WTC11 (cell line): Measurements from ENCODE around the gene OLFM2. TPM values are rescaled to one million over a fixed set of nuclear protein-coding genes. Genes with fewer than 3 reads are reported as not detected.

Experiments
- ATAC-seq: fragments of 200-7000 bp; cut with Tn5 transposase; 2 replicates; pipeline ENCODE4 v1.10.0; 2021; ENCODE audit warnings: mild to moderate bottlenecking, moderate library complexity
- CTCF ChIA-PET: fragments of 300-600 bp; sonication (Branson Sonifier 250); formaldehyde crosslinking; loops from one replicate; lab custom pipeline; 2021; ENCODE audit warnings: antibody characterized with exemption; lab: Charles Lee
- POLR2A ChIA-PET: fragments of 350-600 bp; sonication (Branson Sonifier 250); formaldehyde crosslinking; loops from one replicate; lab custom pipeline; 2021; ENCODE audit warnings: antibody characterized with exemption; lab: Charles Lee
- DNase-seq: peaks from one replicate; pipeline ENCODE4 v3.0.0; 2021; ENCODE audit warnings: low spot score
- H3K27ac Mint-ChIP-seq: 2 replicates; pipeline ENCODE4 v1.8.0; 2021; ENCODE audit warnings: mixed read lengths
- H3K27me3 Mint-ChIP-seq: 2 replicates; pipeline ENCODE4 v1.8.0; 2021; ENCODE audit warnings: low read depth, mild to moderate bottlenecking, moderate library complexity, mixed read lengths
- H3K36me3 Mint-ChIP-seq: 2 replicates; pipeline ENCODE4 v1.8.0; 2021; ENCODE audit warnings: mixed read lengths
- H3K4me1 Mint-ChIP-seq: 2 replicates; pipeline ENCODE4 v1.8.0; 2022; ENCODE audit warnings: mixed read lengths
- H3K4me3 Mint-ChIP-seq: 2 replicates; pipeline ENCODE4 v1.8.0; 2021; ENCODE audit warnings: mild to moderate bottlenecking, moderate library complexity, mixed read lengths
- H3K9me3 Mint-ChIP-seq: 2 replicates; pipeline ENCODE4 v1.8.0; 2021; ENCODE audit warnings: mixed read lengths
- CREB1 ChIP-seq: sonication (generic); formaldehyde crosslinking; IDR thresholded peaks from 2 replicates; pipeline ENCODE4 v1.8.0; 2023; ENCODE audit warnings: mild to moderate bottlenecking, missing genetic modification reagents
- ELF4 ChIP-seq: sonication (generic); formaldehyde crosslinking; IDR thresholded peaks from 2 replicates; pipeline ENCODE4 v1.8.1; 2022; ENCODE audit warnings: low read depth, mild to moderate bottlenecking, moderate library complexity, missing genetic modification reagents
- ESRRA ChIP-seq: sonication (generic); formaldehyde crosslinking; IDR thresholded peaks from 2 replicates; pipeline ENCODE4 v1.8.1; 2022; ENCODE audit warnings: mild to moderate bottlenecking, missing genetic modification reagents, borderline replicate concordance
- GTF2I ChIP-seq: fragments of 250-450 bp; sonication (Bioruptor Pico); conservative IDR thresholded peaks from 2 replicates; pipeline ENCODE4 v1.4.0; 2021; ENCODE audit warnings: mild to moderate bottlenecking
- IRF2 ChIP-seq: sonication (generic); formaldehyde crosslinking; IDR thresholded peaks from 2 replicates; pipeline ENCODE4 v1.8.0; 2022; ENCODE audit warnings: low read depth, missing genetic modification reagents, borderline replicate concordance
- NFYB ChIP-seq: sonication (generic); formaldehyde crosslinking; conservative IDR thresholded peaks from 2 replicates; pipeline ENCODE4 v1.8.0; 2022; ENCODE audit warnings: low read depth, missing genetic modification reagents
- SMAD3 ChIP-seq: sonication (generic); formaldehyde crosslinking; IDR thresholded peaks from 2 replicates; pipeline ENCODE4 v1.8.0; 2022; ENCODE audit warnings: missing genetic modification reagents, mild to moderate bottlenecking, borderline replicate concordance
- TEAD1 ChIP-seq: sonication (generic); formaldehyde crosslinking; IDR thresholded peaks from 2 replicates; pipeline ENCODE4 v1.8.0; 2022; ENCODE audit warnings: mild to moderate bottlenecking, missing genetic modification reagents
- TP53 ChIP-seq: sonication (generic); formaldehyde crosslinking; IDR thresholded peaks from 2 replicates; pipeline ENCODE4 v1.8.1; 2023; ENCODE audit warnings: mild to moderate bottlenecking, missing genetic modification reagents
- ZNF138 ChIP-seq: sonication (generic); formaldehyde crosslinking; conservative IDR thresholded peaks from 2 replicates; pipeline ENCODE4 v1.8.1; 2022; ENCODE audit warnings: mild to moderate bottlenecking, moderate library complexity, missing genetic modification reagents
- ZNF232 ChIP-seq: sonication (generic); formaldehyde crosslinking; IDR thresholded peaks from 2 replicates; pipeline ENCODE4 v1.8.0; 2022; ENCODE audit warnings: mild to moderate bottlenecking, missing genetic modification reagents
- ZNF263 ChIP-seq: sonication (generic); formaldehyde crosslinking; IDR thresholded peaks from 2 replicates; pipeline ENCODE4 v1.8.1; 2022; ENCODE audit warnings: low read depth, mild to moderate bottlenecking, moderate library complexity, missing genetic modification reagents
- total RNA-seq: library from RNA; stranded (reverse); gene quantifications from 3 replicates; pipeline ENCODE4 v1.2.3, GENCODE V29; 2021
- TF ChIP-seq, protein P1 (sequence below): fragments of 250-450 bp; sonication (Bioruptor Pico); conservative IDR thresholded peaks from 2 replicates; pipeline ENCODE4 v1.9.0; 2021; ENCODE audit warnings: mild to moderate bottlenecking
- TF ChIP-seq, protein P2 (sequence below): fragments of 200-600 bp; IDR thresholded peaks from 2 replicates; pipeline ENCODE4 v1.8.0; 2022; ENCODE audit warnings: antibody characterized with exemption
- TF ChIP-seq, protein P3 (sequence below): sonication (generic); formaldehyde crosslinking; IDR thresholded peaks from 2 replicates; pipeline ENCODE4 v1.8.0; 2022; ENCODE audit warnings: mild to moderate bottlenecking, missing genetic modification reagents
- TF ChIP-seq, protein P4 (sequence below): sonication (generic); formaldehyde crosslinking; IDR thresholded peaks from 2 replicates; pipeline ENCODE4 v1.8.1; 2022; ENCODE audit warnings: low read depth, mild to moderate bottlenecking, moderate library complexity, missing genetic modification reagents, borderline replicate concordance
- TF ChIP-seq, protein P5 (sequence below): sonication (generic); formaldehyde crosslinking; IDR thresholded peaks from 2 replicates; pipeline ENCODE4 v1.8.0; 2022; ENCODE audit warnings: mild to moderate bottlenecking, missing genetic modification reagents
- TF ChIP-seq, protein P6 (sequence below): fragments of 250-450 bp; sonication (Bioruptor Pico); IDR thresholded peaks from 2 replicates; pipeline ENCODE4 v1.9.0; 2021; ENCODE audit warnings: mild to moderate bottlenecking, borderline replicate concordance
- TF ChIP-seq, protein P7 (sequence below): fragments of 250-450 bp; sonication (Bioruptor Pico); IDR thresholded peaks from 2 replicates; pipeline ENCODE4 v1.9.0; 2021; ENCODE audit warnings: moderate library complexity, mild to moderate bottlenecking, inconsistent platforms, borderline replicate concordance
- TF ChIP-seq, protein P8 (sequence below): sonication (generic); formaldehyde crosslinking; conservative IDR thresholded peaks from 2 replicates; pipeline ENCODE4 v1.8.1; 2022; ENCODE audit warnings: mild to moderate bottlenecking, missing genetic modification reagents

Gene OLFM2
- total RNA-seq, 1 experiment from 2014 or later = 66.0 TPM

DNA sequence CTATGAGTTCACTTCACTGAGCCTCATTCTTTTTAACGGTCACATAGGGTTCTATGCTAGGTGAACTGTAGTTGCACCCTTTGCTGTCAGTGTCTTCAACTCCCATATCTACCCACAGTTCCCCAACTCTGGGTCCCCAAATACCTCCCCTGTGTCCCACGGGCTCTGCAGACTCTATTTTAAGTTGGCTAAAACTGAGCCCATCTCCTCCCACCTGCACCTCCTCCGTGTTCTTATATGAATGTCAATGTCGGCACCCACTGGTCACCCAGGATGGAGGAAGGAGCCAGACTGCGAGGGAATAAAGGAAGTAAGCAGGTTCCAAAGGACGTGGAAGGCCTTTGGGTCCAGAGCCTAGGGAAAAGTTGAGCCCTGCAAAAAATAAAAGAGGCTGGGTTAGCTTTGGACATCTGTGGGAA, 102.0 kb downstream of the OLFM2 start:
- peak overlapping the region; percentile 71 for H3K4me3 Mint-ChIP-seq
- H3K27me3 Mint-ChIP-seq = no peaks in the 10 kb centered on the region
- H3K36me3 Mint-ChIP-seq = peaks cover 14% of the 10 kb centered on the region
- no peaks in the 10 kb centered on the region for H3K9me3 Mint-ChIP-seq
- no peak for DNase-seq
- ChIA-PET CTCF (interaction anchor here (0.6 to 1.4 kb wide), 23 partner anchors 11 to 424 kb away, joined by 3 to 9 read pairs (median 5); partner anchors contain the start of gene ZNF846), POLR2A (no interaction called here)
- no peak for ATAC-seq
- TF ChIP-seq ESRRA = no peak
- H3K4me1 Mint-ChIP-seq = peaks cover 14% of the 10 kb centered on the region
- peak overlapping the region; percentile 71 for H3K27ac Mint-ChIP-seq

DNA sequence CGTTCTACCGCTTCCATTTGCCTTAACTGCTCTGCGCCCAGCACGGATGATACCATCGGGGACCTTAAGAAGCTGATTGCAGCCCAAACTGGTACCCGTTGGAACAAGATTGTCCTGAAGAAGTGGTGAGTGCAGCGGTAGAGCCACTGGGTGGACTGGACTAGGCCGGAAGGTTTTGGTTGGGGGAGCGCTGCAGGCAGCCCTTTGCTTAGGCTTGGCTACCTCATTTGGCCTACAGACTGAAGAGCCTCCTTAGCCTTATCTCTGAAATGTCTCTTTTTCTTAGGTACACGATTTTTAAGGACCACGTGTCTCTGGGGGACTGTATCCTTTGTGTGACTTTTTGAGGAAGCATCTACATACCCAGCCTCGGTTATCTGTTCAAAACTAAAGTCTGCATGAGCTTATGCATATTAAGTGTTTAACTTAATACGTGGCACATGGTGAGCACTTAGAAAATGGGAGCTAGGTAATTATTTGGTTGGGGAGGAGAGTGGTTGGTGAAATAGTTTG, 107.7 kb downstream of the OLFM2 start:
- POLR2A ChIA-PET = interaction anchor here (0.5 to 0.9 kb wide), 3 partner anchors 11 to 393 kb away, joined by 3 to 4 read pairs (median 4); partner anchors contain the start of gene ZNF266
- CTCF ChIA-PET = interaction anchor here (1.0 kb wide), 1 partner anchor 203 kb away, joined by 3 read pairs; no protein-coding TSS in a partner anchor
- peaks cover 18% of the 10 kb centered on the region for H3K36me3 Mint-ChIP-seq
- peak overlapping the region; percentile 45 for H3K27ac Mint-ChIP-seq
- H3K4me1 Mint-ChIP-seq = peaks cover 10% of the 10 kb centered on the region
- H3K27me3 Mint-ChIP-seq = no peaks in the 10 kb centered on the region
- H3K9me3 Mint-ChIP-seq = no peaks in the 10 kb centered on the region
- ATAC-seq = no peak
- no peak for DNase-seq
- H3K4me3 Mint-ChIP-seq = peak overlapping the region; percentile 100
- no peak for TF ChIP-seq TP53 (CRISPR knock-in tag)
- TF ChIP-seq, protein P1, sequence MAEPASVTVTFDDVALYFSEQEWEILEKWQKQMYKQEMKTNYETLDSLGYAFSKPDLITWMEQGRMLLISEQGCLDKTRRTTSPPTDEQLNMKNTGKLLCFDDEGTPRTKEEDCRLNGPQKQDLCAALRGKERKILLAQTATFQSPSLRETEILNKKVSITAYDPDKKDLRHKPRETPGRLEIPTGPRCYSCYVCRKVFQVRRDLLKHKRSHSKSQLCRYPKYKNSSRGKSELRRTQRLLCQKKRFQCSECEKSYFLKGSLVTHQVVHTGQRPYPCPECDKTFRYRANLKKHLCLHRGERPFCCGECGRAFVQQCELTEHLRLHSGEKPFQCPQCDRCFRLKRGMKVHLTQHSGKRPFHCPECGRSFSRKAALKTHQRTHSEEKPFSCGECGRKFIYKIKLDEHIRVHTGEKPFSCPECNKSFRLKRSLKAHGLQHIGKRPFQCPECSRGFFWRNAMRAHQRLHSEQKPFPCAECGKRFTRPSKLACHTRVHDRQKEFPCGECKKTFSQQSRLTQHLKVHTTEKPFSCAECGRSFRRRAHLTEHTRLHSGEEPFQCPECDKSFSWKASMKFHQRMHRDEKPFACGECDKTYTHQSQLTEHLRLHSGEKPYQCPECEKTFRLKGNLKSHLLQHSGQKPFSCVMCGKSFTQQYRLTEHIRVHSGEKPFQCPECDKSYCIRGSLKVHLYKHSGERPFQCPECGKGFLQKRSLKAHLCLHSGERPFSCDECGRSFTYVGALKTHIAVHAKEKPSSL (CRISPR knock-in tag) = no peak
- TF ChIP-seq GTF2I (CRISPR knock-in tag) = no peak
- TF ChIP-seq ZNF232 (CRISPR knock-in tag) = no peak
- TF ChIP-seq TEAD1 = no peak
- TF ChIP-seq, protein P2, sequence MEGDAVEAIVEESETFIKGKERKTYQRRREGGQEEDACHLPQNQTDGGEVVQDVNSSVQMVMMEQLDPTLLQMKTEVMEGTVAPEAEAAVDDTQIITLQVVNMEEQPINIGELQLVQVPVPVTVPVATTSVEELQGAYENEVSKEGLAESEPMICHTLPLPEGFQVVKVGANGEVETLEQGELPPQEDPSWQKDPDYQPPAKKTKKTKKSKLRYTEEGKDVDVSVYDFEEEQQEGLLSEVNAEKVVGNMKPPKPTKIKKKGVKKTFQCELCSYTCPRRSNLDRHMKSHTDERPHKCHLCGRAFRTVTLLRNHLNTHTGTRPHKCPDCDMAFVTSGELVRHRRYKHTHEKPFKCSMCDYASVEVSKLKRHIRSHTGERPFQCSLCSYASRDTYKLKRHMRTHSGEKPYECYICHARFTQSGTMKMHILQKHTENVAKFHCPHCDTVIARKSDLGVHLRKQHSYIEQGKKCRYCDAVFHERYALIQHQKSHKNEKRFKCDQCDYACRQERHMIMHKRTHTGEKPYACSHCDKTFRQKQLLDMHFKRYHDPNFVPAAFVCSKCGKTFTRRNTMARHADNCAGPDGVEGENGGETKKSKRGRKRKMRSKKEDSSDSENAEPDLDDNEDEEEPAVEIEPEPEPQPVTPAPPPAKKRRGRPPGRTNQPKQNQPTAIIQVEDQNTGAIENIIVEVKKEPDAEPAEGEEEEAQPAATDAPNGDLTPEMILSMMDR = no peak
- no peak for TF ChIP-seq CREB1 (CRISPR knock-in tag)
- TF ChIP-seq, protein P3, sequence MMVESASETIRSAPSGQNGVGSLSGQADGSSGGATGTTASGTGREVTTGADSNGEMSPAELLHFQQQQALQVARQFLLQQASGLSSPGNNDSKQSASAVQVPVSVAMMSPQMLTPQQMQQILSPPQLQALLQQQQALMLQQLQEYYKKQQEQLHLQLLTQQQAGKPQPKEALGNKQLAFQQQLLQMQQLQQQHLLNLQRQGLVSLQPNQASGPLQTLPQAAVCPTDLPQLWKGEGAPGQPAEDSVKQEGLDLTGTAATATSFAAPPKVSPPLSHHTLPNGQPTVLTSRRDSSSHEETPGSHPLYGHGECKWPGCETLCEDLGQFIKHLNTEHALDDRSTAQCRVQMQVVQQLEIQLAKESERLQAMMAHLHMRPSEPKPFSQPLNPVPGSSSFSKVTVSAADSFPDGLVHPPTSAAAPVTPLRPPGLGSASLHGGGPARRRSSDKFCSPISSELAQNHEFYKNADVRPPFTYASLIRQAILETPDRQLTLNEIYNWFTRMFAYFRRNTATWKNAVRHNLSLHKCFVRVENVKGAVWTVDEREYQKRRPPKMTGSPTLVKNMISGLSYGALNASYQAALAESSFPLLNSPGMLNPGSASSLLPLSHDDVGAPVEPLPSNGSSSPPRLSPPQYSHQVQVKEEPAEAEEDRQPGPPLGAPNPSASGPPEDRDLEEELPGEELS (CRISPR knock-in tag) = no peak
- TF ChIP-seq, protein P4, sequence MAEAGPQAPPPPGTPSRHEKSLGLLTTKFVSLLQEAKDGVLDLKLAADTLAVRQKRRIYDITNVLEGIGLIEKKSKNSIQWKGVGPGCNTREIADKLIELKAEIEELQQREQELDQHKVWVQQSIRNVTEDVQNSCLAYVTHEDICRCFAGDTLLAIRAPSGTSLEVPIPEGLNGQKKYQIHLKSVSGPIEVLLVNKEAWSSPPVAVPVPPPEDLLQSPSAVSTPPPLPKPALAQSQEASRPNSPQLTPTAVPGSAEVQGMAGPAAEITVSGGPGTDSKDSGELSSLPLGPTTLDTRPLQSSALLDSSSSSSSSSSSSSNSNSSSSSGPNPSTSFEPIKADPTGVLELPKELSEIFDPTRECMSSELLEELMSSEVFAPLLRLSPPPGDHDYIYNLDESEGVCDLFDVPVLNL (CRISPR knock-in tag) = no peak
- TF ChIP-seq ZNF138 (CRISPR knock-in tag) = no peak
- TF ChIP-seq, protein P5, sequence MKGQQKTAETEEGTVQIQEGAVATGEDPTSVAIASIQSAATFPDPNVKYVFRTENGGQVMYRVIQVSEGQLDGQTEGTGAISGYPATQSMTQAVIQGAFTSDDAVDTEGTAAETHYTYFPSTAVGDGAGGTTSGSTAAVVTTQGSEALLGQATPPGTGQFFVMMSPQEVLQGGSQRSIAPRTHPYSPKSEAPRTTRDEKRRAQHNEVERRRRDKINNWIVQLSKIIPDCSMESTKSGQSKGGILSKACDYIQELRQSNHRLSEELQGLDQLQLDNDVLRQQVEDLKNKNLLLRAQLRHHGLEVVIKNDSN (CRISPR knock-in tag) = no peak
- no peak for TF ChIP-seq SMAD3 (CRISPR knock-in tag)
- TF ChIP-seq, protein P6, sequence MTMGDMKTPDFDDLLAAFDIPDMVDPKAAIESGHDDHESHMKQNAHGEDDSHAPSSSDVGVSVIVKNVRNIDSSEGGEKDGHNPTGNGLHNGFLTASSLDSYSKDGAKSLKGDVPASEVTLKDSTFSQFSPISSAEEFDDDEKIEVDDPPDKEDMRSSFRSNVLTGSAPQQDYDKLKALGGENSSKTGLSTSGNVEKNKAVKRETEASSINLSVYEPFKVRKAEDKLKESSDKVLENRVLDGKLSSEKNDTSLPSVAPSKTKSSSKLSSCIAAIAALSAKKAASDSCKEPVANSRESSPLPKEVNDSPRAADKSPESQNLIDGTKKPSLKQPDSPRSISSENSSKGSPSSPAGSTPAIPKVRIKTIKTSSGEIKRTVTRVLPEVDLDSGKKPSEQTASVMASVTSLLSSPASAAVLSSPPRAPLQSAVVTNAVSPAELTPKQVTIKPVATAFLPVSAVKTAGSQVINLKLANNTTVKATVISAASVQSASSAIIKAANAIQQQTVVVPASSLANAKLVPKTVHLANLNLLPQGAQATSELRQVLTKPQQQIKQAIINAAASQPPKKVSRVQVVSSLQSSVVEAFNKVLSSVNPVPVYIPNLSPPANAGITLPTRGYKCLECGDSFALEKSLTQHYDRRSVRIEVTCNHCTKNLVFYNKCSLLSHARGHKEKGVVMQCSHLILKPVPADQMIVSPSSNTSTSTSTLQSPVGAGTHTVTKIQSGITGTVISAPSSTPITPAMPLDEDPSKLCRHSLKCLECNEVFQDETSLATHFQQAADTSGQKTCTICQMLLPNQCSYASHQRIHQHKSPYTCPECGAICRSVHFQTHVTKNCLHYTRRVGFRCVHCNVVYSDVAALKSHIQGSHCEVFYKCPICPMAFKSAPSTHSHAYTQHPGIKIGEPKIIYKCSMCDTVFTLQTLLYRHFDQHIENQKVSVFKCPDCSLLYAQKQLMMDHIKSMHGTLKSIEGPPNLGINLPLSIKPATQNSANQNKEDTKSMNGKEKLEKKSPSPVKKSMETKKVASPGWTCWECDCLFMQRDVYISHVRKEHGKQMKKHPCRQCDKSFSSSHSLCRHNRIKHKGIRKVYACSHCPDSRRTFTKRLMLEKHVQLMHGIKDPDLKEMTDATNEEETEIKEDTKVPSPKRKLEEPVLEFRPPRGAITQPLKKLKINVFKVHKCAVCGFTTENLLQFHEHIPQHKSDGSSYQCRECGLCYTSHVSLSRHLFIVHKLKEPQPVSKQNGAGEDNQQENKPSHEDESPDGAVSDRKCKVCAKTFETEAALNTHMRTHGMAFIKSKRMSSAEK (CRISPR knock-in tag) = no peak
- TF ChIP-seq, protein P7, sequence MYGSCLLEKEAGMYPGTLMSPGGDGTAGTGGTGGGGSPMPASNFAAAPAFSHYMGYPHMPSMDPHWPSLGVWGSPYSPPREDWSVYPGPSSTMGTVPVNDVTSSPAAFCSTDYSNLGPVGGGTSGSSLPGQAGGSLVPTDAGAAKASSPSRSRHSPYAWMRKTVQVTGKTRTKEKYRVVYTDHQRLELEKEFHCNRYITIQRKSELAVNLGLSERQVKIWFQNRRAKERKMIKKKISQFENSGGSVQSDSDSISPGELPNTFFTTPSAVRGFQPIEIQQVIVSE (CRISPR knock-in tag) = no peak
- no peak for TF ChIP-seq ELF4 (CRISPR knock-in tag)
- TF ChIP-seq IRF2 (CRISPR knock-in tag) = no peak
- TF ChIP-seq, protein P8, sequence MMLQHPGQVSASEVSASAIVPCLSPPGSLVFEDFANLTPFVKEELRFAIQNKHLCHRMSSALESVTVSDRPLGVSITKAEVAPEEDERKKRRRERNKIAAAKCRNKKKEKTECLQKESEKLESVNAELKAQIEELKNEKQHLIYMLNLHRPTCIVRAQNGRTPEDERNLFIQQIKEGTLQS (CRISPR knock-in tag) = no peak
- no peak for TF ChIP-seq ZNF263 (CRISPR knock-in tag)
- TF ChIP-seq NFYB (CRISPR knock-in tag) = no peak
